WI38 (cell line): ENCODE results near the gene GSN.

ENCODE experiments used
- H3K4me3 ChIP-seq: 2 replicates; pipeline ENCODE4 v1.5.1; 2011; ENCODE audit warnings: low read depth, mild to moderate bottlenecking, control low read depth, low read length
- TF ChIP-seq, protein P1 (sequence below): IDR thresholded peaks from 2 replicates; pipeline ENCODE4 v1.5.1; 2012; ENCODE audit warnings: low read depth, mild to moderate bottlenecking, control low read depth, low read length

The GSN gene

DNA sequence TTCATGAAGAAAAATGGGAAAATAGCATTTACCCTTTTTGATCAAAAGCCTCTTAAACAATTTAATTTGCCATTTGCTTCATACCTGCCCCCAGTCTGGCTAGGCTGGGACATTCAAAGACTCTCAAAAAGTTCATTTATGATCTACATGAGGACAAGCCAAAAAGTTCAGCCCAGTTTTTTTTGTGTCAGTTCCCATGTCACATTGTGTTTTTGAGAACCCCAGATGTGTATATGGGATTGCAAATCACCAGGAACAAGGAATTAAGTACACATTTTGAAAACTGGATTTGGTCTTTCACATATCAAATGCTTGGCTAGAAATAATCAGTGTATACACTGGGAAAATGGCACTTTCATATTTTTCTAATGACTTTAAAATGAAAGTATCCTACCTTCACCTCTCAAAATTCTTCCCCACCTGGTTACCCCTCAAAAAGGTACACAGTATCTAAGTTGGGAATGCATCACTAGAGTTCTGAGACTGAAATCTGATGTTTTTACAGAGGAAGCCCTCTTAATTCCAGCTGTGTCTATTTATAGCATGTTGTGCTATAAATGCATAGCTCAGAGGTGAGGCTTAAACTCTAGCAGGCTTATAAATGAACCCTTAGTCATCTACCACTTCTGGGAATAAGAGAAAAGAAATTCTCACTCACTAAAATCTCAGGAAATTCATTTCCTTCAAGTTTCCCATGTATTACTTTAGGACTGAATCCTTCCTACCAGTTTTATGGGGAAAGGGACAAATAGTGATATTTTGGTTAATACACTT, 92.8 kb downstream of the GSN start:
- TF ChIP-seq, protein P1, sequence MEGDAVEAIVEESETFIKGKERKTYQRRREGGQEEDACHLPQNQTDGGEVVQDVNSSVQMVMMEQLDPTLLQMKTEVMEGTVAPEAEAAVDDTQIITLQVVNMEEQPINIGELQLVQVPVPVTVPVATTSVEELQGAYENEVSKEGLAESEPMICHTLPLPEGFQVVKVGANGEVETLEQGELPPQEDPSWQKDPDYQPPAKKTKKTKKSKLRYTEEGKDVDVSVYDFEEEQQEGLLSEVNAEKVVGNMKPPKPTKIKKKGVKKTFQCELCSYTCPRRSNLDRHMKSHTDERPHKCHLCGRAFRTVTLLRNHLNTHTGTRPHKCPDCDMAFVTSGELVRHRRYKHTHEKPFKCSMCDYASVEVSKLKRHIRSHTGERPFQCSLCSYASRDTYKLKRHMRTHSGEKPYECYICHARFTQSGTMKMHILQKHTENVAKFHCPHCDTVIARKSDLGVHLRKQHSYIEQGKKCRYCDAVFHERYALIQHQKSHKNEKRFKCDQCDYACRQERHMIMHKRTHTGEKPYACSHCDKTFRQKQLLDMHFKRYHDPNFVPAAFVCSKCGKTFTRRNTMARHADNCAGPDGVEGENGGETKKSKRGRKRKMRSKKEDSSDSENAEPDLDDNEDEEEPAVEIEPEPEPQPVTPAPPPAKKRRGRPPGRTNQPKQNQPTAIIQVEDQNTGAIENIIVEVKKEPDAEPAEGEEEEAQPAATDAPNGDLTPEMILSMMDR, result no peak
- H3K4me3 ChIP-seq, result no peak overlapping the region

DNA sequence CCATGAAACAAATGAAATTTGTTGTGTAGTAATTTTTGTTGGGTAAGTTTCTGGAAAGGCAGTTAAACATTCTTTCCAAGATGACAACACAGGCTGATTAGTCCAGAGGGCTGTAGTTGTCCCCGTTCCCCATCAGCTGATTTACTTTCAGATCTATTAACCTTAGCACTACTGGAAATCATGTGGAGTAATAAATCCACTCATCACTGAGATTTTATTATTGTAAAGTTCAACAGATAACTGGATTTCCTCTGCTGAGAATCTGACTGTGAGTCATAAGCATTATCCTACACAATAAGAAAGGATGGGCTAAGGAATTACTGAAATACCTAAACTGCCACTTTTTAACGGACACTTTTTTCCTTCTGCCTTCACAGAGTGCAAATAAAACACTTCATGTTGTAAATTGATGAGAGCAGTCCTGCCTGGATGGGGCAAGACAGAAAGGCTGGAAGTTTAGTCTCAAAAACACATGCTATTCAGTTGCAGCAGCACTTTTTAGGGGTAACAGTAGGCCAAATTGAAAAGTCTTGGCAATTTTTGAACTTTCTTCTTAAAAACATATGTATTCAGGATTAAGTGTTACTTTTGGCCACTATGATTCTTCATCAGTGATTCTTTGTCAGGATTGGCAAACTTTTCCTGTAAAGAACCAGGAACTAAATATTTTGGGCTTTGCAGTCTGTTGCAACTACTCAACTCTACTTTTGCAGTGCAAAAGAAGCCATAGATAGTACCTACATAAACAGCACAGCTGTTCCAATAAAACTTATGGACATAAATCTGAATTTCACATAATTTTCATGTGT, 95.1 kb downstream of the GSN start:
- H3K4me3 ChIP-seq, result 0 out of 2 replicates have a peak overlapping the region, but pooled peaks have one; percentile 0
- TF ChIP-seq, protein P1, result no peak

DNA sequence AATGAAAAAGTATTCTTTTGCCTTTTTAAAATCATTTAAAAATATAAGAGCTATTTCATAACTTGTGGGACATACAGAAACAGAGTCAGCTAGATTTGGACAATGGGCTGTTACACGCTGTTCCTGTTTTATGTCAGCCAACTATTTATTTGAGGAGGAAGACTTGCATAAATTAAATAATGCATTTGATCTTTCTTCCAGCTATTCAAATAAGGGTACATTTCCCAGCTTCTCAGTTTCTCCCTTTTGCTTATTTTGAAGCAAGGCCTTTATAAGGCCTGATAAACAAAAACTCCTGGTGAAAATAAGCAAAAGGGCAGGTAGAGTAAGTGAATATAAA, 95.6 kb downstream of the GSN start:
- TF ChIP-seq, protein P1, result no peak
- no peak overlapping the region for H3K4me3 ChIP-seq

DNA sequence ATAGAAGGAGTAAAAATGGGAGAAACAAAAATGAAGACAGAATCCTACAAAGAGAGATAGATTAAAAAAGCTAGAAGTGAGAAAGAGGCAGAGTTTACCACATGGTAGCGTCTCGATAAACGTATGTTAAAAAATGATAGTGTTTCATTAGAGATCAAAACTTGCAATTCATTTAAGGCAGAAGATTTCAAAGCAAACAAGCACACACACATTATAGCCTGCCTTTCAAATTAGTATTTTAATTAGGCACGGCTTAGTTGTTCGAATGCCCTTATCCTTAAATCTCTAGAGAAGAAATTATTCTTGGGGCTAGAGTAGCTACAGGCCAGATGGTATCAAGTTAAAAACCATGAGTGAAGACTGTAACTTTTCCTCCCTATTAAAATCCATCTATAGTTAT, 96.1 kb downstream of the GSN start:
- no peak overlapping the region for H3K4me3 ChIP-seq
- TF ChIP-seq, protein P1, result no peak

DNA sequence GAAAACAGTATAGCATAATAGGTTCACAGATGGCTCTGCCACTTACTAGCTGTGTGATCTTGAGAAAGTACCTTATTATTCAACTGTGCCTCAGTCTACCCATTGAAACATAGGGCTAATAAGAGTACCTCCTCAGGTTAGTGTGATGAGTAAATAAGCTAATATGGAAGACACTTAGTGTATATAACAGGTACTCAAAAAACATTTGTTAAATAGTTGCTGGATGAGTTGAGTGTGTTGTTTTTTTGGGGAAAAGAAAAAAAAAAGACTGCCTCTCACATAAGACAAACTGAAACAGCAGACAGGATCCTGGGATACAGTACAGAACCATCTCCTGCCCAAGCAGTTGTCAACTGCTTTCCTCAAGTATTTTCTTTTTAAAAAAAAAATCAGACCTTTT, 96.9 kb downstream of the GSN start:
- TF ChIP-seq, protein P1, result no peak
- H3K4me3 ChIP-seq, result 0 out of 2 replicates have a peak overlapping the region, but pooled peaks have one; percentile 1

DNA sequence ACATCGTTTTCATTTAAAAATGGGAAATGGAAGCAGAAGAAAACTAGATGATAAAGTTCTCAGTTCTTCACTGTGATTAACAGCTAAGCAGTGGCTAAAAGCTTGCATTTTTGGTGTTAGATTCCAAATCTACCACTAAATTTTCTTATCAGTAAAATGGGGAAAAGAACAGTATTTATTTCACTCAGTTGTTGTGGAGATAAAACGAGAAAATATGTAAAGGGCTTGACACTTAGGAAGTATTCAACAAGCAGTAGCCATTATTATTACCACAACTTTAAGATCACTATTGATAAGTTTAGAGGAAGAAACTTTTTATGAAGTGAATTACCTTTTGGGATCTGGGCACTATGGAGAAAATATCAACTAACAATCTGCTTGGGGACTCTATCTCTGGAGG, 97.6 kb downstream of the GSN start:
- peak overlapping the region; percentile 28; the same call in 1 of the 2 replicates for H3K4me3 ChIP-seq
- TF ChIP-seq, protein P1, result no peak
